ENCODE results near the gene OR52J3. TPM values are rescaled to one million over a fixed set of nuclear protein-coding genes. Genes with fewer than 3 reads are reported as not detected.

OR52J3 gene
- total and polyA plus RNA-seq, 4 donors = not detected

DNA sequence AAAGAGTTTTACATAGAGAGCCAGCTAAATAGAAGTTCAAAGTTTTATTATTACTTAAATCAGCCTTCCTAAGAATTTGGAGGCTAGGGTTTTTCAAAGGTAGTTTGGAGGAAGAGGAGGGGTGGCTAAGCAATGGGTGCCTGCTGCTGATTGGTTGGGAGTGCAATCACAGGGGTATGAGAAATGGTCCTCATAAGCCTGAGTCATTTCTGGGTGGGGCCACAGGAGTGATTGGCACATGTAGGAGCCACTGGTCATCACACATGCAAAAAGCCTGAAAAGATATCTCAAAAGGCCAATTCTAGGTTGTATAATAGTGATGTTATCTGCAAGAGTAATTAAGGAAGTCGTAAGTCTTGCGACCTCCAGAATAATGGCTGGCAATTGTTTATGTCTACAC lies 38.8 kb upstream of the OR52J3 start (continued):
- TF ChIP-seq, protein P1, sequence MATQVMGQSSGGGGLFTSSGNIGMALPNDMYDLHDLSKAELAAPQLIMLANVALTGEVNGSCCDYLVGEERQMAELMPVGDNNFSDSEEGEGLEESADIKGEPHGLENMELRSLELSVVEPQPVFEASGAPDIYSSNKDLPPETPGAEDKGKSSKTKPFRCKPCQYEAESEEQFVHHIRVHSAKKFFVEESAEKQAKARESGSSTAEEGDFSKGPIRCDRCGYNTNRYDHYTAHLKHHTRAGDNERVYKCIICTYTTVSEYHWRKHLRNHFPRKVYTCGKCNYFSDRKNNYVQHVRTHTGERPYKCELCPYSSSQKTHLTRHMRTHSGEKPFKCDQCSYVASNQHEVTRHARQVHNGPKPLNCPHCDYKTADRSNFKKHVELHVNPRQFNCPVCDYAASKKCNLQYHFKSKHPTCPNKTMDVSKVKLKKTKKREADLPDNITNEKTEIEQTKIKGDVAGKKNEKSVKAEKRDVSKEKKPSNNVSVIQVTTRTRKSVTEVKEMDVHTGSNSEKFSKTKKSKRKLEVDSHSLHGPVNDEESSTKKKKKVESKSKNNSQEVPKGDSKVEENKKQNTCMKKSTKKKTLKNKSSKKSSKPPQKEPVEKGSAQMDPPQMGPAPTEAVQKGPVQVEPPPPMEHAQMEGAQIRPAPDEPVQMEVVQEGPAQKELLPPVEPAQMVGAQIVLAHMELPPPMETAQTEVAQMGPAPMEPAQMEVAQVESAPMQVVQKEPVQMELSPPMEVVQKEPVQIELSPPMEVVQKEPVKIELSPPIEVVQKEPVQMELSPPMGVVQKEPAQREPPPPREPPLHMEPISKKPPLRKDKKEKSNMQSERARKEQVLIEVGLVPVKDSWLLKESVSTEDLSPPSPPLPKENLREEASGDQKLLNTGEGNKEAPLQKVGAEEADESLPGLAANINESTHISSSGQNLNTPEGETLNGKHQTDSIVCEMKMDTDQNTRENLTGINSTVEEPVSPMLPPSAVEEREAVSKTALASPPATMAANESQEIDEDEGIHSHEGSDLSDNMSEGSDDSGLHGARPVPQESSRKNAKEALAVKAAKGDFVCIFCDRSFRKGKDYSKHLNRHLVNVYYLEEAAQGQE (IDR thresholded peaks at IDR 0.05) = no peak
- TF ChIP-seq JUND (IDR thresholded peaks at IDR 0.05) = no peak
- TF ChIP-seq, protein P2, sequence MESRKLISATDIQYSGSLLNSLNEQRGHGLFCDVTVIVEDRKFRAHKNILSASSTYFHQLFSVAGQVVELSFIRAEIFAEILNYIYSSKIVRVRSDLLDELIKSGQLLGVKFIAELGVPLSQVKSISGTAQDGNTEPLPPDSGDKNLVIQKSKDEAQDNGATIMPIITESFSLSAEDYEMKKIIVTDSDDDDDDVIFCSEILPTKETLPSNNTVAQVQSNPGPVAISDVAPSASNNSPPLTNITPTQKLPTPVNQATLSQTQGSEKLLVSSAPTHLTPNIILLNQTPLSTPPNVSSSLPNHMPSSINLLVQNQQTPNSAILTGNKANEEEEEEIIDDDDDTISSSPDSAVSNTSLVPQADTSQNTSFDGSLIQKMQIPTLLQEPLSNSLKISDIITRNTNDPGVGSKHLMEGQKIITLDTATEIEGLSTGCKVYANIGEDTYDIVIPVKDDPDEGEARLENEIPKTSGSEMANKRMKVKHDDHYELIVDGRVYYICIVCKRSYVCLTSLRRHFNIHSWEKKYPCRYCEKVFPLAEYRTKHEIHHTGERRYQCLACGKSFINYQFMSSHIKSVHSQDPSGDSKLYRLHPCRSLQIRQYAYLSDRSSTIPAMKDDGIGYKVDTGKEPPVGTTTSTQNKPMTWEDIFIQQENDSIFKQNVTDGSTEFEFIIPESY (IDR thresholded peaks at IDR 0.05) = no peak
- TF ChIP-seq HNF4G (IDR thresholded peaks at IDR 0.05) = no peak

DNA sequence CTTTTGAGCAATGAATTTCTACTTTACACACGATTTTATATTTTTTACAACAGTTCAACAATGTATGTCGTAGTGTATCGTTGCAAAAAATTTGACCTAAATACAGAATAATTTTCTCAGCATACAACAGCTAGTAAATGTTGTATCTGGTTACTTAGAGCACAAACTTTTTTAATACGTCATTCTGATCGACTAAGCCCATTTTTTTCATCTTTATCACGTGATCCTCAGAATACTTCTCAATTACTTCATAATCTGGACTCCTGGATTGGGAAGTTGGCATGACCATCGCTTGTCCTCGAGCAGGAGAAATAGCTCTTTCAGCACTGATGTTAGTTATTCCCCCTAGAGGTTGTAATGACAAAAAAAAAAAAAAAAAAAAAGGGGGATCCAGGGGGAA lies 35.1 kb upstream of the OR52J3 start:
- TF ChIP-seq, protein P3, sequence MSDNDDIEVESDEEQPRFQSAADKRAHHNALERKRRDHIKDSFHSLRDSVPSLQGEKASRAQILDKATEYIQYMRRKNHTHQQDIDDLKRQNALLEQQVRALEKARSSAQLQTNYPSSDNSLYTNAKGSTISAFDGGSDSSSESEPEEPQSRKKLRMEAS (IDR thresholded peaks at IDR 0.05) = no peak
- no peaks in the 10 kb centered on the region for H3K27me3 ChIP-seq (ENCODE audit: control insufficient read depth in 4 of 4, insufficient read depth in 4 of 4, low read length in 3 of 4)
- no peaks in the 10 kb centered on the region for H3K9me3 ChIP-seq (ENCODE audit: control insufficient read depth in 4 of 4, low read length in 3 of 4)
- H3K4me3 ChIP-seq (ENCODE audit: low read depth in 1 of 3, low read length in 3 of 3) = no peak overlapping the region
- no peaks in the 10 kb centered on the region for H3K4me1 ChIP-seq (ENCODE audit: control insufficient read depth in 4 of 4, insufficient read depth in 4 of 4, low read length in 3 of 4)
- H3K36me3 ChIP-seq (ENCODE audit: control insufficient read depth in 4 of 4, insufficient read depth in 3 of 4, low read depth in 1 of 4, low read length in 3 of 4) = no peaks in the 10 kb centered on the region
- WGBS = 66% methylated on average over 8 of the region's 8 CpGs
- H3K27ac ChIP-seq (ENCODE audit: low read depth in 1 of 2, low read length in 2 of 2) = no peak overlapping the region
- no peak overlapping the region for H3K9ac ChIP-seq (ENCODE audit: low read depth in 1 of 2, low read length in 2 of 2)
- no peak for DNase-seq (ENCODE audit: low spot score)

DNA sequence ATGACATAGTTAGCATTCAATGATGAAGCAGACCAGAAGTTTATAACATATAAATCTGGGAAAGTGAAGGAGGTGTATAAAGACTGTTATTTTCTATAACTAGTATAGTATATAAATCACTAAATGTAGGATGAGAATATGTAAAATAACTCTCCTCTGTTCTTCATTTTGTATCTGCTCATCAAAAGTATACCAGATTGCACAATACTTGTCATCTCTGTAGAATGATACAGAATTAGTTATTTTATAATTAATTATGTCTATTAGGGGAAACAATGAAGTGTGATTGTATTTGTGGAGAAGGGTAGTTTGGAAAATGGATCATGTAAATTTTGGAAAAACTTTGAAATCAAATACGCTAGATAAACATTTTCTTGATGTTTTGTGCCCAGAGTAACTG lies 33.3 kb upstream of the OR52J3 start:
- DNase-seq (ENCODE audit: low spot score) = no peak
- Histone ChIP-seq H3K9me3 (ENCODE audit: control insufficient read depth in 4 of 4, low read length in 3 of 4) (no peaks in the 10 kb centered on the region), H3K27ac (ENCODE audit: low read depth in 1 of 2, low read length in 2 of 2) (no peak overlapping the region), H3K27me3 (ENCODE audit: control insufficient read depth in 4 of 4, insufficient read depth in 4 of 4, low read length in 3 of 4) (no peaks in the 10 kb centered on the region), H3K4me3 (ENCODE audit: low read depth in 1 of 3, low read length in 3 of 3) (no peak overlapping the region), H3K36me3 (ENCODE audit: control insufficient read depth in 4 of 4, insufficient read depth in 3 of 4, low read depth in 1 of 4, low read length in 3 of 4) (no peaks in the 10 kb centered on the region), H3K9ac (ENCODE audit: low read depth in 1 of 2, low read length in 2 of 2) (no peak overlapping the region), H3K4me1 (ENCODE audit: control insufficient read depth in 4 of 4, insufficient read depth in 4 of 4, low read length in 3 of 4) (no peaks in the 10 kb centered on the region)
- TF ChIP-seq, protein P2 (IDR thresholded peaks at IDR 0.05) = no peak
- TF ChIP-seq FOXA2 (IDR thresholded peaks at IDR 0.05) = no peak
- no peak for TF ChIP-seq JUND (IDR thresholded peaks at IDR 0.05)
- no peak for TF ChIP-seq HNF4A (conservative IDR thresholded peaks at IDR 0.05)
- no peak for TF ChIP-seq SP1 (IDR thresholded peaks at IDR 0.05)
- TF ChIP-seq, protein P4, sequence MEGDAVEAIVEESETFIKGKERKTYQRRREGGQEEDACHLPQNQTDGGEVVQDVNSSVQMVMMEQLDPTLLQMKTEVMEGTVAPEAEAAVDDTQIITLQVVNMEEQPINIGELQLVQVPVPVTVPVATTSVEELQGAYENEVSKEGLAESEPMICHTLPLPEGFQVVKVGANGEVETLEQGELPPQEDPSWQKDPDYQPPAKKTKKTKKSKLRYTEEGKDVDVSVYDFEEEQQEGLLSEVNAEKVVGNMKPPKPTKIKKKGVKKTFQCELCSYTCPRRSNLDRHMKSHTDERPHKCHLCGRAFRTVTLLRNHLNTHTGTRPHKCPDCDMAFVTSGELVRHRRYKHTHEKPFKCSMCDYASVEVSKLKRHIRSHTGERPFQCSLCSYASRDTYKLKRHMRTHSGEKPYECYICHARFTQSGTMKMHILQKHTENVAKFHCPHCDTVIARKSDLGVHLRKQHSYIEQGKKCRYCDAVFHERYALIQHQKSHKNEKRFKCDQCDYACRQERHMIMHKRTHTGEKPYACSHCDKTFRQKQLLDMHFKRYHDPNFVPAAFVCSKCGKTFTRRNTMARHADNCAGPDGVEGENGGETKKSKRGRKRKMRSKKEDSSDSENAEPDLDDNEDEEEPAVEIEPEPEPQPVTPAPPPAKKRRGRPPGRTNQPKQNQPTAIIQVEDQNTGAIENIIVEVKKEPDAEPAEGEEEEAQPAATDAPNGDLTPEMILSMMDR (IDR thresholded peaks at IDR 0.05; ENCODE audit: low read depth, low read length, missing input control) = no peak
- TF ChIP-seq, protein P5, sequence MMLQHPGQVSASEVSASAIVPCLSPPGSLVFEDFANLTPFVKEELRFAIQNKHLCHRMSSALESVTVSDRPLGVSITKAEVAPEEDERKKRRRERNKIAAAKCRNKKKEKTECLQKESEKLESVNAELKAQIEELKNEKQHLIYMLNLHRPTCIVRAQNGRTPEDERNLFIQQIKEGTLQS (IDR thresholded peaks at IDR 0.05) = no peak
- no peak for TF ChIP-seq YY1 (IDR thresholded peaks at IDR 0.05)
- no peak for TF ChIP-seq TAF1 (conservative IDR thresholded peaks at IDR 0.05)
- no peak for TF ChIP-seq HNF4G (IDR thresholded peaks at IDR 0.05)
- TF ChIP-seq EGR1 (IDR thresholded peaks at IDR 0.05; ENCODE audit: low read depth in 2 of 2) = no peak
- TF ChIP-seq NR2F2 (IDR thresholded peaks at IDR 0.05) = no peak
- TF ChIP-seq, protein P1 (IDR thresholded peaks at IDR 0.05) = no peak
- no peak for TF ChIP-seq RAD21 (IDR thresholded peaks at IDR 0.05)
- TF ChIP-seq GABPA (IDR thresholded peaks at IDR 0.05 in 1 of 2, conservative IDR thresholded peaks at IDR 0.05 in 1 of 2) = no peak
- no peak for TF ChIP-seq RXRA (IDR thresholded peaks at IDR 0.05)
- TF ChIP-seq FOXA1 (IDR thresholded peaks at IDR 0.05) = no peak
- 71% methylated on average over 1 of the region's 1 CpG for WGBS
